ENCODE data around the gene ALX4.

The ALX4 gene

DNA sequence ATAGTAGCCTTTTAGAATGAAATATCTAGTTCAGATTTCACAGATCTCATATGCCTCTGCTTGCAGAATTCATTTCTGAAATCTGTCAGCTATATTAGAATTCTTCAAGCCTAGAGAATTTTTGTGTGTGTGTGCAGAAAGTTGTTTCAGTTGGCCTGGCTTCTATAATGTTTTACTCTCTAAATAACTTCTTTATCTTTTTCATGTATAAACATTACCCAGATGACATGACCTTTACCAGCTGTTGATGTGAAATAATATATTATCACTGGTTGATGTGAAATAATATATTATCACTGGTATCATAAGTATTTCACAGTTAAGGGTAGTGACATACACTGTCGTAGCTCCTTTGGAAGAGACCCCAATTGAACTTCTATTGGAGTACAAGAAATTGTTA is 72.8 kb downstream of the ALX4 start:
- DNase-seq, result no peak

DNA sequence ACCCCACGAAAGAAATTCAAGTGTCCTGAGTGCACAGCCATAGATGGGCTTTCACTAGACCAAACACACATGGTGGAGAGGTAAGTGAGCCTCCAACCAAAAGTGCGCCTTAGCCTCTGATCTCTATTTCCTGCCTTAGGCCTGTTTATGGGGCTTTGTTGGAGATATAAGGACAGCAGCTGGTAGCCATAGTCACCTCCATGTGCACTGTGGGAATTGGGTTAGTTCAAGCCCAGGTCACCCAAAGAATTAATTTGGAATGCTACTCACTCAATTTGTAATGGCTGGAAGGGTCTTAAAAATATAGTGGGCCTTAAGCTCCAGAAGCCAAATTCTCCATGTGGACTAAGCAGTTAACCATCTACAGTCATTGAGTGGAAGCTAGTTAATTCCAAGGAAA is 73.6 kb downstream of the ALX4 start:
- no peak for DNase-seq

DNA sequence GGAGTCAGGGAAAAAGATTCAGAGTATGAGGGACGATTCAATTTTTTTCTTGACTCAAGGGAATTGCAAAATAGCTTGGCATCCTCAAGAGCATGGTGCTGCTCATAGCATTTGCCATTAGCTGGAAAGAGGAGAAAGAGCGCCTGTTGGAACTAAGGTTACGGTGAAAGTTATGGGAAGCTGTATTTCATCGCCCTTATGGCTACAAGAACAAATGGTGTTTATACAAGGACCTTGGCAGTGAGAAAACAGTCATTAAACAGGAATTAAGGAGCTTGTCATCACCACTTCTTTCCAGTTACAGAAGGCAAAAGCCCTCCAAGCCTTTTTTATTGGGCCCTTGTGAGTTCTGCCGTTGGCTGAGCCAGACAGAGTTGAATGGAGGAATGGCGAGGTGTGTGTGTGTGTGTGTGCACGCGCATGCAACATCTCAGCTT is 74.2 kb downstream of the ALX4 start:
- DNase-seq, result no peak

DNA sequence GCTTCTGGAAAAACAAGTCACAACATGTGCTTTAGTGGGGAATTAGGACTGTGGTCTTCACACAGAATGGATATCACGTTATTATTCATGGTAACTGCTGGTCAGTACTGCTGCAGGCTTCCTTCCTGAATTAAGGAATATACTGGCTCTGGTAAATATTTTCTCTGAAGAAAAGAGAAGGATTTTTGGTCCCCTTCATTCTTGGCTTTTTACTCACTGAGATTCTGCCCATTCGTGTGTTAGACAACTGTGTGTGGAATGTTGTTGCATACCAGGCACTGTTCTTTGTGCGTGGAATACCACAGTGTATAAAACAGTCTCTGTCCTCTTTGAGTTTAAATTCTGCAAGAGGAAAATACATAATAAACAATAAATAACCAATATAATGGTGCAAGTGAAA is 80.3 kb downstream of the ALX4 start:
- DNase-seq, result no peak

DNA sequence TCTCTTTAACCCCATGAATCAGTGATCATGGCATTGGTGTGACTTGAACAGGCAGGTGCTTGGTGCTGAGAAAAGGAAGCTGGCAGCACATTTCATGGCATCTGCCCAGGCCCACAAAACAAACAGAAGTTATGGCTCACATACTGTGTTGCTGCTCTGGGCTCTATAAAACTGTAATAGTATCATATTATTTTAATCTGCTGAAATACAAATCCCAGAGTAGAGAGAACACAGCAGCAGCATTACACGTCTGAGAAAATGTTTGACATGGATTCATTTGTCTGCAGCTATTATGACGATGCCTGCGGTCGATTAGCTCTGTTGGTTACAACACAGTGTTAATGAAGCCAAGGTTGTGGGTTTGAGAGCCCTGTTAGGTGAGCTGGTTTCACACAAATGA is 80.8 kb downstream of the ALX4 start:
- DNase-seq, result no peak

DNA sequence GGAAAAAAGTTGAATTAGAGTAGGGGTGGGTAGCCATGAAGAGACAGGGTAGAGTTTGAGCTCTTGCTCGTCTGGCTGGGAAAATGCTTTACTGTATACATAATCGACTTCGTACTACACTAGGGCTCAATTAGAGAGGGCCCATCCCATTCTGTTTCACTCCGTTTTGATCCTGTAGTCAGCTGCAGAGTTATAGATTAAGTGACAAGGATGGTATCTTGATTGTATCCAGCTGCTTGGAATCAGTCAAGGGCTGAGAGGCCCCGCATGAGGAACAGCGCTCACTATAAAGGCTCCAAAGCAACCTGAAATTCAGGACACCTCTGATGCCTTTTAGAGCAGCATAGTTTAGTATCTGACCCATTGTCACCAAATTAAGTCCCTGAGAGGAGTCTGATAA is 81.6 kb downstream of the ALX4 start:
- DNase-seq, result no peak

DNA sequence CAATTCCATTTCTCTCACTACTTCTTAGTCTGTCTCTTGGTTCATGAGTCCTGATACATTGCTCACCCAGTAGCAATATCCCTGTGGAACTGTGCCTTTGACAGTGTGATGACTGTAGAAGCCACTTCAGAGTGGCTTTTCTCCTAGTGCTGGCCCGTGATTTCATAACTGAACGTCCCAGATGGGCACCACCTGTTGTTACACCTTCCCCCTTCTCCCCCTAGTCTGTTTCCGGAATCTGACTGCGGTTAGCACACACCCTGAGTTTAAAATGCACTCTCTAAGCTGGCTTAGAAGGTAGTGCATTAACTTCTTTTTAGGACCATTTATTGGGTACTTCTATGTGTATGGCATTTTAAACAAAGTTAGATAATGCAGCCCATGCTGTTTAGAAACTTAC is 83.0 kb downstream of the ALX4 start:
- no peak for DNase-seq

DNA sequence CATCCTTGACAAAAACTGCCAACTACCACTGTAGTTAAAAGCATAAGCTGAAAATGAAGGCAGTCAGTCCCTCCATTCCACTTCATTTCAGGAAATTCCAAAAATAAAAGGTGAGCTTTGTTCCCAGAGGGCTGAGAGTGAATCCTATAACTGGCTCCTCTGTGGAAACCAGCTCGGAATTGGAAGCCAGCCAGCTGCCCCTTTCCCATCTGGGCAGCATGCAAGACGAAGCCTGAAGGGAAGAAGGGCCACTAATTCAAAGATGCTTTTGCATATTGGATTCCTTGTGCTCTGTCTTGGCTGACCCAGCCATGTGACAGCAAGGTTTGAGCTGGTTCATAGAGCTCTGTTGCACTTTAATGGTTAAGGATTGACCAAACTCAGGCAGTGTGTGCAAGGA is 83.4 kb downstream of the ALX4 start:
- DNase-seq, result no peak

DNA sequence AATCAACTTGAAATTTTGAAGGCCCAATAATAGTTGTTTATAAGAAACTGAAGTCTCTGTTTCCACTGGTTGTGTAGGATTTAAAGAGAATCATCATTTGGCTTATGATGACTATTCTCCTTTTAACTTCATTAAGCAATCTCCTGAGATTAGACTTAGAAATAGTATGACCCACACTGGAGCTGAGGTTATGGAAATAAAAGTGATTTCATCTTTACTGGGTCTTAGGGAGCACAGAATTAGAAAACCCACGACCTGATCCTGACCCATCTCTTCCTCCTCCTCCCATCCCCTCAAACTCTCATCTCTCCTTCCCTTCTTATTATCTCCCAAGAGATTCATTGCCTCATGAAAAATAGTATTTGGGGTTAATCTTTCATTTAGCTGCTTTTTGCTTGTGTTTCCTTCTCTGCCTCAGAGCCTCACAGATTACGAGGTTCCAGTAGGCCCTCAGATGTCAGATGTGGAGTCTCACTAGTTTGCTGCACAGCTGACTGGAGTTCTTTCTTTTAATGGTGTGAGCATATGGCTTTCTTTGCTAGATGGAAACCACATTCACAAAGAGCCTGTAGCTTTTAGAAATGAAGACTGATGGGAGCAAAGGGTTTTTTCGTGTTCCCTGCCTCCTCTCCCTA is 85.0 kb downstream of the ALX4 start:
- DNase-seq, result no peak

DNA sequence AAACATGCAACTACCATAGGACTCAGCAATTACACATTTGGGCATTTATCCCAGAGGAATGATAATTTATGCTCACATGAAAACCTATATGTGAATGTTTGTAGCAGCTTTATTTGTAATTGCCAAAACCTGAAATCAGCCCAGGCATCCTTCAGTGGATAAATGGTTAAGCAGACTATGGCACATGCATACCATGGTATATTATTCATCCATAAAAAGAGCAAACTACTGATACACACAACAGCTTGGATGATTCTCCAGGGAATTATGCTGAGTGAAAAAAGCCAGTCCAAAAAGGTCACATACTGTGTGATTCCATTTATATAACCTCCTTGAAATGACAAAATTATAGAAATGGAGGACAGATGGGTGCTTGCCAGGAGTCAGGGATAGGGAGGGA is 86.7 kb downstream of the ALX4 start:
- no peak for DNase-seq

DNA sequence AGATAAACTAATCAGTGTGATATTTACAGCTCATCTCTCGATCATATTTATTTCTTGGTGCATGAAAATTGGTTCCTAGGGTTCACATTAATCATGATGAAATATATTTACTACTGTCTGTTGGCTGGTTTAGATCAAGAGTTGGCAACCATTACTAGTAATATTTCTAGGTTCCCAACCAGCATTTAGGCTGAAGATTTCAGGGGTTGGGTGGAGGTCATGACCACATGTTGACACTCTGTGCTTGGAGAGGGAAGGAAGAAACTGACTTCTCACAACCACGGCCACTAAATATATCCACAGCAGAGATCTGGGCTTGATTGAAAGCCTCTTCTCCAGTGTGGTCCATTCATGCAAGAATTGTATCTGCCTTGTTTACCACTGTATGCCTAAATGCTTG is 87.9 kb downstream of the ALX4 start:
- no peak for DNase-seq

DNA sequence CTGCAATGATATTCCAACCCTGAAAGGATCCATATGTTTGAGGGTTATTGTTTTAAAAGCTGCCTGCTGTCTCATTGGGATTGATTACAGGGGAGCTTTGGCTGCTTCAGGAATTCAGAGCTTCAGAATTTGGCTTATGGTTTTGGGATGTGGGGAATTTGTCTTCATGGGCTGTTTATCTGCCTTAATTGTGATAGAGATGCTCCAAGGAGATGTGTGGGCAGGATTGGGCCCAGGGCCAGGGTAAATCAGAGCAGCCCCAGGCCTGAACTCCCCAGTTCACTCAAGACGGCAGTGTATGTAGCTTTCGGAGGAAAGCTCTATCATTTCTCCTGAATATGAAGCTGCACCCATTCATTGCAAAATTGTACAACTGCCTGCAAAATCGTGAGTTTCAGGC is 88.5 kb downstream of the ALX4 start:
- no peak for DNase-seq

DNA sequence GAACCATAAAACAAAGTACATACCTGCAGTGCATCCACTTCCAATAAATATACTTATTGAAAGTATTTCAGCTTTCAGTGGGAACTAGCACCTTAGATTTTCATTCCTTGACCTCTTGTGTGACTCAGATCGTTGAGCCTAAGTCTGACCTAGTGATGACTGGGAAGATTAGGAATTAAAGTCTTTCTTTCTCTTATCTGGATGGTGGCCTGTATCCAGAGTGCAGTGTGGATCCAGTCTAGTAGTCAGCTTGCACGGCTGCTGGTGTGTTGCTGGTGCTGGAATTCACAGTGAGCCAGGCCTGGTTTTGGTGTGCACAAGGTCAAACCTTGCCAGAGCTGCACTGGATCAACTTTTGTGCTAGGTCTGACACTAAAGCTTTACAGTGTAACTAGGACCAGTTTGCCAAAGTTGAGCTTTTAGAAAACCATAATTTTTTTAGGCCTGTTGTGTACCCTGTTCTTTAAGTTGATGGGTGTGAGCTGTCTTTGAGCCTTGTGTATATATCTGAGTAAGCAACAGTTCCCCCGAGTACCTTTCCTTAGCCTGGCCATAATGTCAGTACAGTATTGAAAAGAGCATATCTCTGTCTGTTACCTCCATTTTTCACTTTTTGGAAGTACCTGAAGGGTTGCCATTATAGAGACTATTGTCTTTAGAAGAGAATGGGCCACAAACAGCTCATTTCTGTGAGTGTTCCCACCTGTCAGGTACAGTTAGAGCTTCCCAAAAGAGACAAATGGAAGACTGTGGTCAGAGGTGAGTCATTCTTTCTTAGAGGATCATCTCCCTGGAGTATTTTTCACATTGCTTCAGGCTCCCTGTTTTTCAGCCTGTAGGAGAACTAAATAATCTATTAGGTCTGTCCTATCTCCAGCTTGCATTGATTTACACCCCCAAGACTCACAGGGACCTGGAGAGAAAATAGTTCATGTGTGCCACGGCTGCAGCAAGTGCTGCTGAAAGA is 89.8 kb downstream of the ALX4 start:
- DNase-seq, result no peak

DNA sequence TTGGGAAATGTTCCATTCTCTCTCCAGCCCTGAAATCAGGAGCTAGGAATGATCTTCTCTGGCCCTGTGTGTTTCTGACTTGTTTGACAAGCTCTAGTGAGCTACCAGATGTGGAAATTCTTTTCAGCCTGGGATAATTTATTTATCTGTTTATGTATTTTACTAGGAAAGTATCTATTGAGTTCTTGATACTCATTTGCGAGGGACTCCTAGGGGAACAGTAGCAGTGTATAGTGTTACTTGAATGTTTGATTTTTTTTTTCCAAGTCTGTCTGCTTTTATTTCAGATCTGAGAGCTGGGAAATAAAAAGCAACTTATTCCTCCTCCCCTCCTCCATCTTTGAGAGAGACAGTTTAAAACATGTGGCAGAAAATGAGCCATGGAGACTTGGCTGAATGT is 92.5 kb downstream of the ALX4 start:
- no peak for DNase-seq

DNA sequence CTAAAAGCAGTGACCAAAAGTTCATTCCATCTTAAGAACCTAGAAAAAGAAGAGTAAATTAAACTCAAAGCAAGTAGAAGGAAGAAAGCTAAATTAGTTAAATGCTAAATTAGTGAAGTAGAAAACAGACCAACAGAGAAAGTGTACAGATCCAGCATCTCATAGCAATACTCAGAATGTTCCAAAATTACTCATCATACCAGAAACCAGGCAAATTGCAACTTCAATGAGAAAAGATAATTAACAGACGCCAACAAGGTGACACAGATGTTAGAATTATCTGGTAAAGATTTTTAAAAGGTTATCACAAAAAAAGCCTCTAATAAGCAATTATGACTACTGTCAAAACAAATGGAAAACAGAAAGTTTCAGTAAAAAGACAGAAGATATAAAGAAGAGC is 96.8 kb downstream of the ALX4 start:
- no peak for DNase-seq

DNA sequence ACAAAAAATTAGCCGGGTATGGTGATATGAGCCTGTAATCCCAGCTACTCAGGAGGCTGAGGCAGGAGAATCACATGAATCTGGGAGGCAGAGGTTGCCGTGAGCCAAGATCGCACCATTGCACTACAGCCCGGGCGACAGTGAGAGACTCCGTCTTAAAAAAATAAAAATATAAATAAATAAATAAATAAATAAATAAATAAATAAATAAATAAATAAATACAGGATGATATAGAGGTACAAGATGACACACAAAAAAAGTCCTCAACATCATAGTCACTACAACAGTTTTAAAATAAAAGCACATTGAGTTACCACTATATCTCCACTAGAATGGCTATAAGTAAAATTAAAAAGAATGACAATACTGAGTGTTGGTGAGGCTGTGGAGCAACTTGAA is 97.8 kb downstream of the ALX4 start:
- no peak for DNase-seq
